GM23338 (cell line): ENCODE data around the gene SMARCD2. TPM values are rescaled to one million over a fixed set of nuclear protein-coding genes. Genes with fewer than 3 reads are reported as not detected.

Experiments used
- ATAC-seq: fragments of 200-7000 bp; cut with Tn5 transposase; 3 replicates; pipeline ENCODE4 v1.9.1; 2020
- DNase-seq: peaks from one replicate; pipeline ENCODE4 v3.0.0-alpha.2; 2015; ENCODE audit warnings: low spot score
- H2AFZ ChIP-seq: fragments of 200-600 bp; sonication (generic); 2 replicates; pipeline ENCODE4 v1.8.0; 2016; ENCODE audit warnings: antibody characterized with exemption, mild to moderate bottlenecking, moderate library complexity
- H3F3A ChIP-seq: fragments of 200-600 bp; sonication (generic); replicated peaks from 2 replicates; pipeline ENCODE4 v1.8.0; 2017; ENCODE audit warnings: antibody characterized with exemption, mixed run types, low read depth
- H3K27ac ChIP-seq: fragments of 200-600 bp; sonication (generic); 2 replicates; pipeline ENCODE4 v1.6.1; 2016; ENCODE audit warnings: low read depth
- H3K27me3 ChIP-seq: fragments of 200-600 bp; sonication (generic); 2 replicates; pipeline ENCODE4 v1.8.0; 2016; ENCODE audit warnings: mild to moderate bottlenecking, mixed run types, moderate library complexity; ENCODE audit not compliant: insufficient read depth
- H3K36me3 ChIP-seq: fragments of 200-600 bp; sonication (generic); 2 replicates; pipeline ENCODE4 v1.8.0; 2016; ENCODE audit warnings: mild to moderate bottlenecking; ENCODE audit not compliant: insufficient read depth
- H3K4me1 ChIP-seq: fragments of 200-600 bp; sonication (generic); 2 replicates; pipeline ENCODE4 v1.8.0; 2016; ENCODE audit warnings: mild to moderate bottlenecking, moderate library complexity; ENCODE audit not compliant: insufficient read depth
- H3K4me2 ChIP-seq: fragments of 200-600 bp; sonication (generic); 2 replicates; pipeline ENCODE4 v1.7.1; 2017; ENCODE audit warnings: mixed run types
- H3K4me3 ChIP-seq: fragments of 200-600 bp; sonication (generic); 2 replicates; pipeline ENCODE4 v1.6.1; 2016; ENCODE audit warnings: mixed run types
- H3K79me2 ChIP-seq: fragments of 200-600 bp; sonication (generic); replicated peaks from 2 replicates; pipeline ENCODE4 v1.8.0; 2017; ENCODE audit warnings: mild to moderate bottlenecking; ENCODE audit not compliant: insufficient read depth
- H3K9me2 ChIP-seq: fragments of 200-600 bp; sonication (generic); 2 replicates; pipeline ENCODE4 v1.8.0; 2017; ENCODE audit not compliant: insufficient read depth
- H4K20me1 ChIP-seq: fragments of 200-600 bp; sonication (generic); replicated peaks from 2 replicates; pipeline ENCODE4 v1.8.0; 2017; ENCODE audit warnings: mild to moderate bottlenecking; ENCODE audit not compliant: insufficient read depth
- H3K27ac Mint-ChIP-seq: 2 replicates; pipeline ENCODE4 v1.8.0; 2020; ENCODE audit warnings: inconsistent platforms, mild to moderate bottlenecking, moderate library complexity, mixed read lengths
- H3K27me3 Mint-ChIP-seq: 3 replicates; pipeline ENCODE4 v1.8.0; 2022; ENCODE audit warnings: low read depth, mild to moderate bottlenecking, moderate library complexity, mixed read lengths, inconsistent platforms; ENCODE audit not compliant: insufficient read depth, poor library complexity
- H3K36me3 Mint-ChIP-seq: 3 replicates; pipeline ENCODE4 v1.8.0; 2021; ENCODE audit warnings: low read depth, mild to moderate bottlenecking, inconsistent platforms, moderate library complexity, mixed read lengths
- H3K4me1 Mint-ChIP-seq: 3 replicates; pipeline ENCODE4 v1.8.0; 2020; ENCODE audit warnings: mild to moderate bottlenecking, inconsistent platforms, mixed read lengths
- H3K4me3 Mint-ChIP-seq: 3 replicates; pipeline ENCODE4 v1.8.0; 2021; ENCODE audit warnings: moderate library complexity, mild to moderate bottlenecking, inconsistent platforms, mixed read lengths
- H3K9me3 Mint-ChIP-seq: 3 replicates; pipeline ENCODE4 v1.8.0; 2020; ENCODE audit warnings: moderate library complexity, mild to moderate bottlenecking, inconsistent platforms, mixed read lengths
- CREB1 ChIP-seq: fragments of 250-450 bp; sonication (Bioruptor Pico); IDR thresholded peaks from 2 replicates; pipeline ENCODE4 v1.5.0; 2020; ENCODE audit warnings: low read depth, mild to moderate bottlenecking, moderate library complexity
- EZH2 ChIP-seq: fragments of 200-600 bp; sonication (generic); IDR thresholded peaks from one replicate; pipeline ENCODE4 v1.8.0; 2017; ENCODE audit warnings: antibody characterized with exemption, mild to moderate bottlenecking, low read depth; ENCODE audit not compliant: unreplicated experiment
- EZH2phosphoT487 ChIP-seq: fragments of 200-600 bp; sonication (generic); IDR thresholded peaks from one replicate; pipeline ENCODE4 v1.8.1; 2018; ENCODE audit warnings: antibody characterized with exemption; ENCODE audit not compliant: unreplicated experiment
- JUNB ChIP-seq: IDR thresholded peaks from one replicate; pipeline ENCODE4 v1.6.1; 2016; ENCODE audit warnings: antibody characterized with exemption; ENCODE audit not compliant: unreplicated experiment
- NANOG ChIP-seq: IDR thresholded peaks from 2 replicates; pipeline ENCODE4 v1.6.1; 2016; ENCODE audit warnings: antibody characterized with exemption, borderline replicate concordance
- POLR2AphosphoS5 ChIP-seq: IDR thresholded peaks from 2 replicates; pipeline ENCODE4 v1.6.1; 2016; ENCODE audit warnings: antibody characterized with exemption, low read depth
- ZNF114 ChIP-seq: fragments of 250-450 bp; sonication (Bioruptor Pico); IDR thresholded peaks from 2 replicates; pipeline ENCODE4 v1.5.0; 2020; ENCODE audit warnings: mild to moderate bottlenecking, moderate library complexity
- ZNF331 ChIP-seq: fragments of 250-450 bp; sonication (Bioruptor Pico); IDR thresholded peaks from 2 replicates; pipeline ENCODE4 v1.5.0; 2020; ENCODE audit warnings: low read depth, mild to moderate bottlenecking, moderate library complexity
- polyA plus RNA-seq: library from polyadenylated mRNA; unstranded; fragments of >200 nt; fragmentation: Nextera tagmentation; extraction: Ambion mirVana; gene quantifications from 2 replicates; pipeline ENCODE4 v1.2.1, GENCODE V29; 2016
- total RNA-seq: library from RNA; depleted of rRNA; stranded (reverse); fragments of >200 nt; shearing (Covaris generic); gene quantifications from 2 replicates; pipeline ENCODE4 v1.2.3, GENCODE V29; 2014
- TF ChIP-seq, protein P1 (sequence below), 2 experiments: fragments of 200-600 bp in 1 of 2; sonication (generic) in 1 of 2; conservative IDR thresholded peaks; 2 replicates each; pipeline versions ENCODE4 v1.5.1 to v1.6.1; 2016 to 2017; ENCODE audit warnings: antibody characterized with exemption in 2 of 2, low read depth in 2 of 2, mild to moderate bottlenecking in 2 of 2, moderate library complexity in 1 of 2
- TF ChIP-seq, protein P2 (sequence below): fragments of 250-450 bp; sonication (Bioruptor Pico); IDR thresholded peaks from 2 replicates; pipeline ENCODE4 v1.5.0; 2020; ENCODE audit warnings: mild to moderate bottlenecking, moderate library complexity

Gene SMARCD2
- total and polyA plus RNA-seq, 2 experiments from 2014 or later, result 36.4 to 133 TPM

DNA sequence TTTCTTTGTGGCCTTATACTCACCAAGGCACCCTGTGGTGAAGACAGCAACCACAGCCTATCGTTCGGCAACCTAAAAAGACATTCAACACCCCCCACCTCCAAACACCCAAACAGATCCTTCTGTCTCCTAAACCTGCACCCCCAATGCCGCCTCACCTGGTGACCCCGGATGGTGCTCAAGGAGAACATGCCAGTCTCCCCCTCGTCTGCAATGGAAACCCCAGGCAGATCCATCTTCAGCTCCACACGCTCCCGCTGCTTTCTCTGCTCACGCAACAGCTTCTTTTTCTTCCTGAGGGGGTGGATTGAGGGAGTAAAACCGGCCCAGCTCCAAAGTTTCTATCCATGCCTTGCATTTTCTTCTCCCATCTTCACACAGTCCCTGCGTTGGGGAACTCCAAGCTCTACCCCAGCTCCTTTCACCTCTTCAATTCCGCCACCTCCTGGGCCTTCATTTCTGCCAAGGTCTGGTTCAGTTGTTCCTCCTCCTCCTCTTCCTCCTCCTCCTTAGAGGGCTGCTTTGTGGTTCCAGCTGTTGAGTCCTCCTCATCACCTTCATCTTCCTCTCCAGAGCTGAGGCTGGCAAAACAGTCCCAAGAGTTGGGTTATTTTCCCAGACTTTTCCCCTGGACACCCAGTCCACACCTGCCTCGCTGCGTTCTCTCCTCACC, 18.7 kb downstream of the SMARCD2 start:
- peaks cover 17% of the 10 kb centered on the region for H3K4me1 Mint-ChIP-seq
- Histone ChIP-seq H3F3A (peaks cover 22% of the 10 kb centered on the region), H3K27ac (no peak overlapping the region), H3K4me1 (peaks cover 6% of the 10 kb centered on the region; the same call in 1 of the 2 replicates), H3K9me2 (no peaks in the 10 kb centered on the region), H3K4me3 (no peak overlapping the region), H2AFZ (no peak overlapping the region), H3K36me3 (peaks cover 62% of the 10 kb centered on the region), H3K4me2 (no peak overlapping the region), H4K20me1 (peaks cover 51% of the 10 kb centered on the region), H3K79me2 (peaks cover 28% of the 10 kb centered on the region), H3K27me3 (no peaks in the 10 kb centered on the region)
- H3K27me3 Mint-ChIP-seq, result peaks cover 12% of the 10 kb centered on the region
- no peak overlapping the region for H3K27ac Mint-ChIP-seq
- TF ChIP-seq POLR2AphosphoS5 (no peak), CREB1 (CRISPR knock-in tag) (no peak), NANOG (no peak), EZH2 (no peak), EZH2phosphoT487 (no peak), JUNB (no peak), ZNF114 (no peak), ZNF331 (CRISPR knock-in tag) (no peak)
- TF ChIP-seq, protein P1, sequence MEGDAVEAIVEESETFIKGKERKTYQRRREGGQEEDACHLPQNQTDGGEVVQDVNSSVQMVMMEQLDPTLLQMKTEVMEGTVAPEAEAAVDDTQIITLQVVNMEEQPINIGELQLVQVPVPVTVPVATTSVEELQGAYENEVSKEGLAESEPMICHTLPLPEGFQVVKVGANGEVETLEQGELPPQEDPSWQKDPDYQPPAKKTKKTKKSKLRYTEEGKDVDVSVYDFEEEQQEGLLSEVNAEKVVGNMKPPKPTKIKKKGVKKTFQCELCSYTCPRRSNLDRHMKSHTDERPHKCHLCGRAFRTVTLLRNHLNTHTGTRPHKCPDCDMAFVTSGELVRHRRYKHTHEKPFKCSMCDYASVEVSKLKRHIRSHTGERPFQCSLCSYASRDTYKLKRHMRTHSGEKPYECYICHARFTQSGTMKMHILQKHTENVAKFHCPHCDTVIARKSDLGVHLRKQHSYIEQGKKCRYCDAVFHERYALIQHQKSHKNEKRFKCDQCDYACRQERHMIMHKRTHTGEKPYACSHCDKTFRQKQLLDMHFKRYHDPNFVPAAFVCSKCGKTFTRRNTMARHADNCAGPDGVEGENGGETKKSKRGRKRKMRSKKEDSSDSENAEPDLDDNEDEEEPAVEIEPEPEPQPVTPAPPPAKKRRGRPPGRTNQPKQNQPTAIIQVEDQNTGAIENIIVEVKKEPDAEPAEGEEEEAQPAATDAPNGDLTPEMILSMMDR (conservative IDR thresholded peaks at IDR 0.05; ENCODE audit: low read depth in 2 of 2), result no peak
- TF ChIP-seq, protein P2, sequence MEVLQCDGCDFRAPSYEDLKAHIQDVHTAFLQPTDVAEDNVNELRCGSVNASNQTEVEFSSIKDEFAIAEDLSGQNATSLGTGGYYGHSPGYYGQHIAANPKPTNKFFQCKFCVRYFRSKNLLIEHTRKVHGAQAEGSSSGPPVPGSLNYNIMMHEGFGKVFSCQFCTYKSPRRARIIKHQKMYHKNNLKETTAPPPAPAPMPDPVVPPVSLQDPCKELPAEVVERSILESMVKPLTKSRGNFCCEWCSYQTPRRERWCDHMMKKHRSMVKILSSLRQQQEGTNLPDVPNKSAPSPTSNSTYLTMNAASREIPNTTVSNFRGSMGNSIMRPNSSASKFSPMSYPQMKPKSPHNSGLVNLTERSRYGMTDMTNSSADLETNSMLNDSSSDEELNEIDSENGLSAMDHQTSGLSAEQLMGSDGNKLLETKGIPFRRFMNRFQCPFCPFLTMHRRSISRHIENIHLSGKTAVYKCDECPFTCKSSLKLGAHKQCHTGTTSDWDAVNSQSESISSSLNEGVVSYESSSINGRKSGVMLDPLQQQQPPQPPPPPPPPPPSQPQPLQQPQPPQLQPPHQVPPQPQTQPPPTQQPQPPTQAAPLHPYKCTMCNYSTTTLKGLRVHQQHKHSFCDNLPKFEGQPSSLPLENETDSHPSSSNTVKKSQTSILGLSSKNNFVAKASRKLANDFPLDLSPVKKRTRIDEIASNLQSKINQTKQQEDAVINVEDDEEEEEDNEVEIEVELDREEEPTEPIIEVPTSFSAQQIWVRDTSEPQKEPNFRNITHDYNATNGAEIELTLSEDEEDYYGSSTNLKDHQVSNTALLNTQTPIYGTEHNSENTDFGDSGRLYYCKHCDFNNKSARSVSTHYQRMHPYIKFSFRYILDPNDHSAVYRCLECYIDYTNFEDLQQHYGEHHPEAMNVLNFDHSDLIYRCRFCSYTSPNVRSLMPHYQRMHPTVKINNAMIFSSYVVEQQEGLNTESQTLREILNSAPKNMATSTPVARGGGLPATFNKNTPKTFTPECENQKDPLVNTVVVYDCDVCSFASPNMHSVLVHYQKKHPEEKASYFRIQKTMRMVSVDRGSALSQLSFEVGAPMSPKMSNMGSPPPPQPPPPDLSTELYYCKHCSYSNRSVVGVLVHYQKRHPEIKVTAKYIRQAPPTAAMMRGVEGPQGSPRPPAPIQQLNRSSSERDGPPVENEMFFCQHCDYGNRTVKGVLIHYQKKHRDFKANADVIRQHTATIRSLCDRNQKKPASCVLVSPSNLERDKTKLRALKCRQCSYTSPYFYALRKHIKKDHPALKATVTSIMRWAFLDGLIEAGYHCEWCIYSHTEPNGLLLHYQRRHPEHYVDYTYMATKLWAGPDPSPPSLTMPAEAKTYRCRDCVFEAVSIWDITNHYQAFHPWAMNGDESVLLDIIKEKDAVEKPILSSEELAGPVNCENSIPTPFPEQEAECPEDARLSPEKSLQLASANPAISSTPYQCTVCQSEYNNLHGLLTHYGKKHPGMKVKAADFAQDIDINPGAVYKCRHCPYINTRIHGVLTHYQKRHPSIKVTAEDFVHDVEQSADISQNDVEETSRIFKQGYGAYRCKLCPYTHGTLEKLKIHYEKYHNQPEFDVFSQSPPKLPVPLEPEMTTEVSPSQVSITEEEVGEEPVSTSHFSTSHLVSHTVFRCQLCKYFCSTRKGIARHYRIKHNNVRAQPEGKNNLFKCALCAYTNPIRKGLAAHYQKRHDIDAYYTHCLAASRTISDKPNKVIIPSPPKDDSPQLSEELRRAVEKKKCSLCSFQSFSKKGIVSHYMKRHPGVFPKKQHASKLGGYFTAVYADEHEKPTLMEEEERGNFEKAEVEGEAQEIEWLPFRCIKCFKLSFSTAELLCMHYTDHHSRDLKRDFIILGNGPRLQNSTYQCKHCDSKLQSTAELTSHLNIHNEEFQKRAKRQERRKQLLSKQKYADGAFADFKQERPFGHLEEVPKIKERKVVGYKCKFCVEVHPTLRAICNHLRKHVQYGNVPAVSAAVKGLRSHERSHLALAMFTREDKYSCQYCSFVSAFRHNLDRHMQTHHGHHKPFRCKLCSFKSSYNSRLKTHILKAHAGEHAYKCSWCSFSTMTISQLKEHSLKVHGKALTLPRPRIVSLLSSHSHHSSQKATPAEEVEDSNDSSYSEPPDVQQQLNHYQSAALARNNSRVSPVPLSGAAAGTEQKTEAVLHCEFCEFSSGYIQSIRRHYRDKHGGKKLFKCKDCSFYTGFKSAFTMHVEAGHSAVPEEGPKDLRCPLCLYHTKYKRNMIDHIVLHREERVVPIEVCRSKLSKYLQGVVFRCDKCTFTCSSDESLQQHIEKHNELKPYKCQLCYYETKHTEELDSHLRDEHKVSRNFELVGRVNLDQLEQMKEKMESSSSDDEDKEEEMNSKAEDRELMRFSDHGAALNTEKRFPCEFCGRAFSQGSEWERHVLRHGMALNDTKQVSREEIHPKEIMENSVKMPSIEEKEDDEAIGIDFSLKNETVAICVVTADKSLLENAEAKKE, result no peak
- peaks cover 98% of the 10 kb centered on the region for H3K36me3 Mint-ChIP-seq
- H3K4me3 Mint-ChIP-seq, result no peak overlapping the region; the same call in 2 of the 3 replicates
- DNase-seq (no peak), ATAC-seq (no peak)
- H3K9me3 Mint-ChIP-seq, result no peaks in the 10 kb centered on the region; the same call in 2 of the 3 replicates
